ENCODE results near the gene CREBBP. TPM values are rescaled to one million over a fixed set of nuclear protein-coding genes. Genes with fewer than 3 reads are reported as not detected.
A peak's percentile ranks its signal among the peaks of the same experiment; 100 is the strongest.
"Not testable (repeated sequence)": the region's sequence is repeated elsewhere in the genome, so short reads cannot be mapped to it uniquely, and the experiment has no call there.

CREBBP gene
- total and polyA plus RNA-seq, 9 of the 15 experiments (the other 6 are each of a cell fraction or from before 2014, with no cell fraction given): 0.70 to 24.8 (median 5.6) TPM

GRCh38 chr16:3889059-3889458, 8.5 kb upstream of the CREBBP start:
- in situ Hi-C loops (cut with MboI) (no loop called here), intact Hi-C loops (cut with micrococcal nuclease) (no loop called here)
- H3K9ac ChIP-seq (ENCODE audit: insufficient read depth in 1 of 2, low read depth in 2 of 2, low read length in 2 of 2): no peak overlapping the region
- no peak overlapping the region for H2AFZ ChIP-seq (ENCODE audit: low read depth, low read length)
- TF ChIP-seq HNRNPLL (IDR thresholded peaks at IDR 0.05; ENCODE audit: low read depth, low read length, poor library complexity, severe bottlenecking) (no peak), HNRNPK (IDR thresholded peaks at IDR 0.05; ENCODE audit: low read depth, low read length, poor library complexity, severe bottlenecking) (peak; percentile 48), ARNT (IDR thresholded peaks at IDR 0.05) (no peak), ZNF282 (CRISPR knock-in tag; IDR thresholded peaks at IDR 0.05) (no peak), PCBP1 (IDR thresholded peaks at IDR 0.05; ENCODE audit: low read depth, low read length, poor library complexity, severe bottlenecking) (peak; percentile 73)
- ChIA-PET POLR2A (no interaction called here), CTCF (ENCODE audit: low intra/inter-chr PET ratio) (no interaction called here)
- H3K9me3 ChIP-seq (replicated peaks; ENCODE audit: control insufficient read depth, insufficient read depth, low read depth, low read length): no peaks in the 10 kb centered on the region
- no peak overlapping the region for H3K4me3 ChIP-seq
- DNase-seq (ENCODE audit: extremely low read depth in 1 of 4, low spot score in 3 of 4) (no peak), ATAC-seq (no peak), FAIRE-seq (no peak)
- no peaks in the 10 kb centered on the region for H3K79me2 ChIP-seq (ENCODE audit: control insufficient read depth, insufficient read depth, low read length)
- peaks cover 7 to 28% of the 10 kb centered on the region in 2 experiments; a peak in 4 of 5 replicates for H3K27me3 ChIP-seq (ENCODE audit: control insufficient read depth in 2 of 2, insufficient read depth in 2 of 2, low read length in 2 of 2)
- no peak overlapping the region for H3K4me2 ChIP-seq (ENCODE audit: insufficient read depth, low read length)
- no peaks in the 10 kb centered on the region for H3K36me3 ChIP-seq (ENCODE audit: control insufficient read depth, insufficient read depth, low read length)
- WGBS (ENCODE audit: insufficient coverage, low coverage, missing lambda C conversion rate): 5% methylated on average over 4 of the region's 4 CpGs
- no TSS peak for BruUV-seq (replicated peaks)
- no peaks in the 10 kb centered on the region for H3K9me1 ChIP-seq (ENCODE audit: control insufficient read depth, insufficient read depth, low read length)
- H4K20me1 ChIP-seq (replicated peaks; ENCODE audit: control insufficient read depth, insufficient read depth, low read length): no peaks in the 10 kb centered on the region
- H3K4me1 ChIP-seq (replicated peaks in 1 of 2; ENCODE audit: control insufficient read depth in 2 of 2, insufficient read depth in 2 of 2, low read length in 2 of 2): no peaks in the 10 kb centered on the region; a peak in 1 of 5 replicates
- no peak overlapping the region for H3K27ac ChIP-seq (ENCODE audit: extremely low read depth, low read depth, low read length)

GRCh38 chr16:3885999-3886398, 5.5 kb upstream of the CREBBP start:
- in situ Hi-C loops (cut with MboI); H3K9me3 ChIP-seq (replicated peaks; ENCODE audit: control insufficient read depth, insufficient read depth, low read depth, low read length); H3K4me3 ChIP-seq; H3K36me3 ChIP-seq (ENCODE audit: control insufficient read depth, insufficient read depth, low read length); ATAC-seq; H3K79me2 ChIP-seq (ENCODE audit: control insufficient read depth, insufficient read depth, low read length); H2AFZ ChIP-seq (ENCODE audit: low read depth, low read length); H3K27ac ChIP-seq (ENCODE audit: extremely low read depth, low read depth, low read length); CTCF ChIA-PET (ENCODE audit: low intra/inter-chr PET ratio); H3K4me1 ChIP-seq (replicated peaks in 1 of 2; ENCODE audit: control insufficient read depth in 2 of 2, insufficient read depth in 2 of 2, low read length in 2 of 2); H3K9me1 ChIP-seq (ENCODE audit: control insufficient read depth, insufficient read depth, low read length); intact Hi-C loops (cut with micrococcal nuclease); H4K20me1 ChIP-seq (replicated peaks; ENCODE audit: control insufficient read depth, insufficient read depth, low read length); FAIRE-seq; DNase-seq (ENCODE audit: extremely low read depth in 1 of 4, low spot score in 3 of 4); BruUV-seq (replicated peaks); H3K4me2 ChIP-seq (ENCODE audit: insufficient read depth, low read length); H3K9ac ChIP-seq (ENCODE audit: insufficient read depth in 1 of 2, low read depth in 2 of 2, low read length in 2 of 2); POLR2A ChIA-PET: not testable (repeated sequence)
- peak in 1 of 2 experiments; percentile 92 for TF ChIP-seq AFF1 (IDR thresholded peaks at IDR 0.05; ENCODE audit: low read depth in 1 of 2, partially characterized antibody in 2 of 2)
- H3K27me3 ChIP-seq (ENCODE audit: control insufficient read depth in 2 of 2, insufficient read depth in 2 of 2, low read length in 2 of 2): peaks cover 7 to 20% of the 10 kb centered on the region in 2 experiments; a peak in 4 of 5 replicates
- 0% methylated on average over 2 of the region's 5 CpGs for WGBS (ENCODE audit: insufficient coverage, low coverage, missing lambda C conversion rate)

Data from K562 (cell line).